ENCODE measurements around the gene RELCH.

RELCH gene, protein sequence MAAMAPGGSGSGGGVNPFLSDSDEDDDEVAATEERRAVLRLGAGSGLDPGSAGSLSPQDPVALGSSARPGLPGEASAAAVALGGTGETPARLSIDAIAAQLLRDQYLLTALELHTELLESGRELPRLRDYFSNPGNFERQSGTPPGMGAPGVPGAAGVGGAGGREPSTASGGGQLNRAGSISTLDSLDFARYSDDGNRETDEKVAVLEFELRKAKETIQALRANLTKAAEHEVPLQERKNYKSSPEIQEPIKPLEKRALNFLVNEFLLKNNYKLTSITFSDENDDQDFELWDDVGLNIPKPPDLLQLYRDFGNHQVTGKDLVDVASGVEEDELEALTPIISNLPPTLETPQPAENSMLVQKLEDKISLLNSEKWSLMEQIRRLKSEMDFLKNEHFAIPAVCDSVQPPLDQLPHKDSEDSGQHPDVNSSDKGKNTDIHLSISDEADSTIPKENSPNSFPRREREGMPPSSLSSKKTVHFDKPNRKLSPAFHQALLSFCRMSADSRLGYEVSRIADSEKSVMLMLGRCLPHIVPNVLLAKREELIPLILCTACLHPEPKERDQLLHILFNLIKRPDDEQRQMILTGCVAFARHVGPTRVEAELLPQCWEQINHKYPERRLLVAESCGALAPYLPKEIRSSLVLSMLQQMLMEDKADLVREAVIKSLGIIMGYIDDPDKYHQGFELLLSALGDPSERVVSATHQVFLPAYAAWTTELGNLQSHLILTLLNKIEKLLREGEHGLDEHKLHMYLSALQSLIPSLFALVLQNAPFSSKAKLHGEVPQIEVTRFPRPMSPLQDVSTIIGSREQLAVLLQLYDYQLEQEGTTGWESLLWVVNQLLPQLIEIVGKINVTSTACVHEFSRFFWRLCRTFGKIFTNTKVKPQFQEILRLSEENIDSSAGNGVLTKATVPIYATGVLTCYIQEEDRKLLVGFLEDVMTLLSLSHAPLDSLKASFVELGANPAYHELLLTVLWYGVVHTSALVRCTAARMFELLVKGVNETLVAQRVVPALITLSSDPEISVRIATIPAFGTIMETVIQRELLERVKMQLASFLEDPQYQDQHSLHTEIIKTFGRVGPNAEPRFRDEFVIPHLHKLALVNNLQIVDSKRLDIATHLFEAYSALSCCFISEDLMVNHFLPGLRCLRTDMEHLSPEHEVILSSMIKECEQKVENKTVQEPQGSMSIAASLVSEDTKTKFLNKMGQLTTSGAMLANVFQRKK

DNA sequence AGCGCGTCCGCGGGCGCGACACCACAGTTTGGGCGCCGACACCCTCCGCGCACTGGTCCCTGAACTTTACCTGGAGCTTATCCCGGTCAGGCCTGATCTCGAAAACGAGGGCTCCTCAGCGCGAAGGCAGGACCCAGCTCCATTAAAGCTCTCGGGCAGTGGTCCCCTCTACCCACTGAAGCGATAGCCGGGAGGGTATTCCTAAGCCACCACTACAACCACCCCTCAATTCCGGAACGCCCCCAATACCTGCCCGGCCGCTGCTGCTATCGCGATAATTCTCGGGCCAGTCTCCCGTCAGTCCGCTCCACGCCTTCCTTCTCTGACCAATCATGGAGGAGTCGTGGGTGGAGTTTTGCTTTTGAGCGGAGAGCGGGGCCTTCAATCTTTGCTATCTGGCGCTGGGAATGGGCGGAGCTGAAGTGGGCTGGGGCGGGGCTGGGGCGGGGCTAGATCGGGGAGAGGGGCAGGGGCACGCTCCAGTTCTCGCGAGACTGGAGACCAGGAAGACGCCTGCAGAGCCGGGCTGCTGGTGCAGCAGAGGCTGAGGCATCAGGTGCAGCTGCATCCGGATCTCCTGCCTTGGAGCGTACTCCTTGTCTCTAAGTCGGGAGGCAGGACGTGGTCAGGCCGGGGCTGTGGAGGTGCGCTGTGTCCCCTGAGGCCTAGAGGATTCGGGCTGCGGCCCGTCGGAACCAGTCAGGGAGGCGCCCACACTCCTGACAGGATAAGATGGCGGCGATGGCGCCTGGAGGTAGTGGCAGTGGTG is at the start of gene RELCH, which contains the start of gene PIGN:
Gene RELCH, plus strand, starts transcription at position 482 of the 769 bp plus-strand sequence. Its CDS starts 251 bp downstream, at position 733.
Gene PIGN, minus strand, starts transcription at position 283 of the 769 bp plus-strand sequence. CDS start 25,703 bp downstream, outside the sequence.
- DNase-seq (ENCODE audit: low read depth) = peak; percentile 94
- no peak for TF ChIP-seq CTCF (conservative IDR thresholded peaks at IDR 0.05; ENCODE audit: low read depth, low read length)
- peak within 1 kb of the TSS; percentile 93 for H3K4me3 ChIP-seq (ENCODE audit: low read length)

- H3K4me3 ChIP-seq (ENCODE audit: low read length) = no peak overlapping the region
- DNase-seq (ENCODE audit: low read depth) = no peak
- no peak for TF ChIP-seq CTCF (conservative IDR thresholded peaks at IDR 0.05; ENCODE audit: low read depth, low read length)
These were observed 48.4 kb upstream of the RELCH start for GRCh38 chr18:62138461-62139235.

- DNase-seq (ENCODE audit: low read depth) = no peak
- H3K4me3 ChIP-seq (ENCODE audit: low read length) = no peak overlapping the region
- TF ChIP-seq CTCF (conservative IDR thresholded peaks at IDR 0.05; ENCODE audit: low read depth, low read length) = no peak
These were observed 46.8 kb upstream of the RELCH start for GRCh38 chr18:62140259-62140658.

DNA sequence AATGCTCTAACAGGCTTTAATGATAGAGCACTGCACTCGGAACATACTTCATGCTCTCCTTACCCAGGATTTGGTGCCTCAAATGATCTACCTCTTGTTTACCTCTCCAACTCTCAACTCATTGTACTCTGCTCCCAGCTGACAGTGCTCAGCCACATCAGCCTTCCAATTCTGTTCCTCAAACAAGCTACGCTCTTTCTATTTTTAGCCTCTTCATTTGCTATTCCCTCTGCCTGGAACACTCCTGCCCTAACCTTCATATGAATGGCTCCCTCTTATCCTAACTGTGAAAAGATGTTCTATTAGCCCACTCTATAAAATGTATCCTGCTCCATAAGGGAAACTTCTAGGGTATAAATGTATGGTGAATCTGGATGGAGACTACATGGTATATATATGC is 42.7 kb upstream of the RELCH start:
- H3K4me3 ChIP-seq (ENCODE audit: low read length) = no peak overlapping the region
- DNase-seq (ENCODE audit: low read depth) = no peak
- TF ChIP-seq CTCF (conservative IDR thresholded peaks at IDR 0.05; ENCODE audit: low read depth, low read length) = no peak

DNA sequence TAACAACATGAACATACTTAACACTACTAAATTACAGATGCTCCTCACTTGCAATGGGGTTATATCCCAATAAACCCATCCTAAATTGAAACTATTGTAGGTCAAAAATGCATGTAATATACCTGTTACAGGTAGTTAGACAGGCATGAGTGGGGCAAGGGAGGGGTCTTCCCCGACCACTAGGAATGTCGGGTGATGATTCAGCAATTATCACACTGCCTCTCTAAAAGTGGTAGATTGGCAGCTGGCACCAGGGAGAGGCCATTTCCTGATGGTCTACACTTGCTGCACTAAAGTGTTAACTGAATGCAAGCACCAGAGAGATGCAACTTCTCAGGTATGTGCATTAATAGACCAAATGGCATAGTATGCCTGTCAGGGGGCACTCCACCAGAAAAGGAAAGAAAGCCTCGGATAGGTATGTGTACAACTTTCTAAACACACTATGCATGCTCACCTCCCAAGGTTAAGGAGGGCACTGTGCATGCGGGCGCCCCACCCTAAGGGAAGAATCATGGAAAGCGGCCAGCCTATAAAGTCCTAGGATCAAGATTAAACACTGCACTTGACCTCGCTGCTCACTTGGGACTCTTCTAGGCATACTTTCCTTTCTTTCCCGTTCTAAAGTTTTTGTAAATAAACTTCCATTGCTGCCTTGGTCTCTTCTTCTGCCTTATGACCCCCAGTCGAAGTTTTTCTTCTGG is 35.8 kb upstream of the RELCH start:
- no peak for TF ChIP-seq CTCF (conservative IDR thresholded peaks at IDR 0.05; ENCODE audit: low read depth, low read length)
- no peak for DNase-seq (ENCODE audit: low read depth)
- H3K4me3 ChIP-seq (ENCODE audit: low read length) = no peak overlapping the region
